ENCODE data around the gene SASH1.

Gene SASH1

GRCh38 chr6:148406579-148407371 is 64.1 kb downstream of the SASH1 start:
- no peak for DNase-seq

GRCh38 chr6:148407372-148407771 is 64.7 kb downstream of the SASH1 start:
- DNase-seq, result no peak

GRCh38 chr6:148413321-148414091 is 70.9 kb downstream of the SASH1 start:
- DNase-seq, result no peak

- no peak for DNase-seq
Observed at GRCh38 chr6:148414092-148414489, 71.5 kb downstream of the SASH1 start.

- no peak for DNase-seq
Observed at GRCh38 chr6:148414836-148415235, 72.2 kb downstream of the SASH1 start.

- no peak for DNase-seq
Observed at GRCh38 chr6:148415511-148416260, 73.0 kb downstream of the SASH1 start.

- DNase-seq, result no peak
Observed at GRCh38 chr6:148416330-148416965, 73.8 kb downstream of the SASH1 start.

GRCh38 chr6:148417045-148417444 is 74.4 kb downstream of the SASH1 start:
- no peak for DNase-seq

GRCh38 chr6:148419430-148419829 is 76.8 kb downstream of the SASH1 start:
- DNase-seq, result no peak

GRCh38 chr6:148422085-148422484 is 79.4 kb downstream of the SASH1 start:
- no peak for DNase-seq

- no peak for DNase-seq
Observed at GRCh38 chr6:148423133-148423532, 80.5 kb downstream of the SASH1 start.

- DNase-seq, result no peak
Observed at GRCh38 chr6:148423601-148424270, 81.1 kb downstream of the SASH1 start.

- DNase-seq, result no peak
Observed at GRCh38 chr6:148425443-148425842, 82.8 kb downstream of the SASH1 start.

- no peak for DNase-seq
Observed at GRCh38 chr6:148426317-148426977, 83.8 kb downstream of the SASH1 start.

GRCh38 chr6:148427333-148427732 is 84.7 kb downstream of the SASH1 start:
- DNase-seq, result no peak

GRCh38 chr6:148429423-148429822 is 86.8 kb downstream of the SASH1 start:
- DNase-seq, result no peak

GRCh38 chr6:148430897-148431296 is 88.3 kb downstream of the SASH1 start:
- DNase-seq, result no peak

- no peak for DNase-seq
Observed at GRCh38 chr6:148431413-148431812, 88.8 kb downstream of the SASH1 start.

GRCh38 chr6:148431840-148432239 is 89.2 kb downstream of the SASH1 start:
- DNase-seq, result no peak

- no peak for DNase-seq
Observed at GRCh38 chr6:148432462-148433195, 90.0 kb downstream of the SASH1 start.

GRCh38 chr6:148435386-148435785 is 92.7 kb downstream of the SASH1 start:
- no peak for DNase-seq

Measured in activated CD4-positive, alpha-beta T cell treated with anti-CD3 and anti-CD28 coated beads for 48 hours (primary cell).